ENCODE data around the gene CBFA2T2. TPM values are rescaled to one million over a fixed set of nuclear protein-coding genes. Genes with fewer than 3 reads are reported as not detected.
"Not testable (repeated sequence)": the region's sequence is repeated elsewhere in the genome, so short reads cannot be mapped to it uniquely, and the experiment has no call there.

CBFA2T2 gene
- total RNA-seq, 2 experiments from 2014 or later: 17.9 to 18.6 TPM

GRCh38 chr20:33480048-33480447 lies 9.8 kb upstream of the CBFA2T2 start:
- Histone ChIP-seq H3K27me3 (ENCODE audit: control insufficient read depth in 1 of 2, insufficient read depth in 2 of 2, low read length in 2 of 2) (no peaks in the 10 kb centered on the region), H3K4me1 (ENCODE audit: insufficient read depth, low read length) (no peaks in the 10 kb centered on the region), H3K9me3 (ENCODE audit: control insufficient read depth in 1 of 2, insufficient read depth in 1 of 2, low read length in 2 of 2) (no peaks in the 10 kb centered on the region), H3K4me3 (ENCODE audit: low read length) (no peak overlapping the region), H3K36me3 (ENCODE audit: insufficient read depth, low read length) (no peaks in the 10 kb centered on the region), H3K27ac (ENCODE audit: low read depth in 1 of 2, low read length in 2 of 2) (no peak overlapping the region)
- no peaks in the 10 kb centered on the region for H3K36me3 Mint-ChIP-seq (ENCODE audit: low read depth)
- H3K4me1 Mint-ChIP-seq (ENCODE audit: low read depth): no peaks in the 10 kb centered on the region
- H3K27me3 Mint-ChIP-seq: no peaks in the 10 kb centered on the region
- ATAC-seq (ENCODE audit: poor library complexity) (no peak), DNase-seq (no peak)
- no peak overlapping the region for H3K4me3 Mint-ChIP-seq
- H3K9me3 Mint-ChIP-seq: no peaks in the 10 kb centered on the region
- POLR2A ChIA-PET: no interaction called here
- H3K27ac Mint-ChIP-seq: no peak overlapping the region
- no peak for TF ChIP-seq CTCF (IDR thresholded peaks at IDR 0.05)
- intact Hi-C loops (cut with DNase I, micrococcal nuclease): loop anchor here in 1 of 2 experiments (10.0 kb wide), 2 partner anchors 245 to 825 kb away; partner anchors contain the start of genes AHCY and PXMP4
- CTCF ChIA-PET: no interaction called here

- Mint-ChIP-seq H3K4me1 (ENCODE audit: low read depth) (no peaks in the 10 kb centered on the region), H3K9me3 (no peaks in the 10 kb centered on the region), H3K27ac (no peak overlapping the region), H3K36me3 (ENCODE audit: low read depth) (no peaks in the 10 kb centered on the region), H3K27me3 (no peaks in the 10 kb centered on the region), H3K4me3 (no peak overlapping the region)
- no peak for DNase-seq
- no peak for ATAC-seq (ENCODE audit: poor library complexity)
- H3K4me3 ChIP-seq (ENCODE audit: low read length): no peak overlapping the region
- intact Hi-C loops (cut with DNase I, micrococcal nuclease): loop anchor here in 1 of 2 experiments (10.0 kb wide), 2 partner anchors 243 to 823 kb away; partner anchors contain the start of genes AHCY and PXMP4
- POLR2A ChIA-PET: no interaction called here
- H3K27ac ChIP-seq (ENCODE audit: low read depth in 1 of 2, low read length in 2 of 2): no peak overlapping the region
- no peak for TF ChIP-seq CTCF (IDR thresholded peaks at IDR 0.05)
- H3K27me3 ChIP-seq (ENCODE audit: control insufficient read depth in 1 of 2, insufficient read depth in 2 of 2, low read length in 2 of 2): no peaks in the 10 kb centered on the region
- H3K4me1 ChIP-seq (ENCODE audit: insufficient read depth, low read length): no peaks in the 10 kb centered on the region
- H3K9me3 ChIP-seq (ENCODE audit: control insufficient read depth in 1 of 2, insufficient read depth in 1 of 2, low read length in 2 of 2): no peaks in the 10 kb centered on the region
- CTCF ChIA-PET: no interaction called here
- no peaks in the 10 kb centered on the region for H3K36me3 ChIP-seq (ENCODE audit: insufficient read depth, low read length)
Observed at GRCh38 chr20:33481431-33481941, 8.4 kb upstream of the CBFA2T2 start.

GRCh38 chr20:33482581-33482980 lies 7.3 kb upstream of the CBFA2T2 start:
- Histone ChIP-seq H3K27me3 (ENCODE audit: control insufficient read depth in 1 of 2, insufficient read depth in 2 of 2, low read length in 2 of 2) (no peaks in the 10 kb centered on the region), H3K4me1 (ENCODE audit: insufficient read depth, low read length) (no peaks in the 10 kb centered on the region), H3K9me3 (ENCODE audit: control insufficient read depth in 1 of 2, insufficient read depth in 1 of 2, low read length in 2 of 2) (no peaks in the 10 kb centered on the region), H3K4me3 (ENCODE audit: low read length) (no peak overlapping the region), H3K36me3 (ENCODE audit: insufficient read depth, low read length) (no peaks in the 10 kb centered on the region), H3K27ac (ENCODE audit: low read depth in 1 of 2, low read length in 2 of 2) (no peak overlapping the region)
- Mint-ChIP-seq H3K9me3 (no peaks in the 10 kb centered on the region), H3K4me1 (ENCODE audit: low read depth) (no peaks in the 10 kb centered on the region), H3K27me3 (no peaks in the 10 kb centered on the region), H3K36me3 (ENCODE audit: low read depth) (no peaks in the 10 kb centered on the region), H3K27ac (no peak overlapping the region), H3K4me3 (no peak overlapping the region)
- TF ChIP-seq CTCF (IDR thresholded peaks at IDR 0.05): no peak
- CTCF ChIA-PET: no interaction called here
- intact Hi-C loops (cut with DNase I, micrococcal nuclease): loop anchor here in 1 of 2 experiments (10.0 kb wide), 2 partner anchors 242 to 822 kb away; partner anchors contain the start of genes AHCY and PXMP4
- ATAC-seq (ENCODE audit: poor library complexity) (no peak), DNase-seq (no peak)
- POLR2A ChIA-PET: no interaction called here

DNA sequence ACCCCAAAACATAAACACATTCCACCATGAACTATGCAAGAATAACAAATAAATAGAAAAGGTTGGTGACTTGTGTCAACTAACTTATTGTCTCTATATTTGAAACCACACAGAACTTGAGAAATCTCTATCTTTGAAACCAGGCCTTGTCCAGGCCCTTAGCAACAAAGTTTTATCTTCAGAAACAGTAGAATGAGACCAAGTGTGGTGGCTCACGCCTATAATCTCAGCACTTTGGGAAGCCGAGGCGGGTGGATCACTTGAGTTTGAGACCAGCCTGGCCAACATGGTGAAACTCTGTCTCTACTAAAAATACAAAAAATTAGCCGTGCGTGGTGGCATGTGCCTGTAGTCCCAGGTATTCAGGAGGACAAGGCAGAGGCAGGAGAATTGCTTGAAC lies 6.7 kb upstream of the CBFA2T2 start:
- CTCF ChIA-PET; DNase-seq; H3K4me1 ChIP-seq (ENCODE audit: insufficient read depth, low read length); H3K27me3 ChIP-seq (ENCODE audit: control insufficient read depth in 1 of 2, insufficient read depth in 2 of 2, low read length in 2 of 2); H3K9me3 ChIP-seq (ENCODE audit: control insufficient read depth in 1 of 2, insufficient read depth in 1 of 2, low read length in 2 of 2); H3K36me3 Mint-ChIP-seq (ENCODE audit: low read depth); H3K27ac Mint-ChIP-seq; ATAC-seq (ENCODE audit: poor library complexity); H3K4me1 Mint-ChIP-seq (ENCODE audit: low read depth); H3K36me3 ChIP-seq (ENCODE audit: insufficient read depth, low read length); H3K4me3 Mint-ChIP-seq; H3K4me3 ChIP-seq (ENCODE audit: low read length); H3K27ac ChIP-seq (ENCODE audit: low read depth in 1 of 2, low read length in 2 of 2); POLR2A ChIA-PET; H3K27me3 Mint-ChIP-seq; H3K9me3 Mint-ChIP-seq: not testable (repeated sequence)
- intact Hi-C loops (cut with DNase I, micrococcal nuclease): loop anchor here in 1 of 2 experiments (10.0 kb wide), 2 partner anchors 242 to 822 kb away; partner anchors contain the start of genes AHCY and PXMP4

Data from CD4-positive, alpha-beta T cell (primary cell).